GM13976 (cell line): Measurements from ENCODE around the gene TRIM71.

Experiments used
- DNase-seq: peaks from one replicate; pipeline ENCODE4 v3.0.0; 2012; ENCODE audit warnings: low spot score
- CTCF ChIP-seq: IDR thresholded peaks from 2 replicates; pipeline ENCODE4 v1.5.1; 2012; ENCODE audit warnings: borderline replicate concordance, mild to moderate bottlenecking; ENCODE audit not compliant: insufficient read depth; ENCODE audit errors: extremely low read depth, missing control alignments, control extremely low read depth
- in situ Hi-C: fragments of 300-500 bp; cut with MboI; formaldehyde crosslinking; loops from one replicate; pipeline ENCODE4 v1.12.0; 2022; ENCODE audit warnings: low sequenced_read_pairs, mixed read lengths, inconsistent platforms; ENCODE audit not compliant: unreplicated experiment

TRIM71 gene

GRCh38 chr3:32877598-32877997, 59.8 kb downstream of the TRIM71 start:
- DNase-seq, result no peak
- in situ Hi-C loops, result no loop called here
- TF ChIP-seq CTCF, result no peak

DNA sequence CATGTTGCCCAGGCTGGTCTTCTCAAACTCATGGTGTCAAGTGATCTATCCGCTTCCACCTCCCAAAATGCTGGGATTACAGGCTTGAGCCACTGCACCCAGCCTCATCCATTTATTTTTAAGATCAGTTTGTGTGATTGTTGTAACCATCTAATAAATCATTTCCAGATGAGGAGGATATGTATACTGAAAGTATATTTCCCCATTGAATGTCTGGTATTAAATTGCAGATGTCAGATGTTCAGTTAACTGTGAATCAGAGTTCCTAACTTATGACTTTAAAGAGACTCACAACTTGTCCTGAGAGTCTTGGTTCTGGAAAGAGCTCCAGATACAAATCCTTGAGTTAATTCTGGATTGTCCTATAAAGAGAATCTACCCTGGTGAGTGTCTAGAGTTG, 62.4 kb downstream of the TRIM71 start:
- DNase-seq, result no peak
- in situ Hi-C loops, result no loop called here
- TF ChIP-seq CTCF, result no peak

DNA sequence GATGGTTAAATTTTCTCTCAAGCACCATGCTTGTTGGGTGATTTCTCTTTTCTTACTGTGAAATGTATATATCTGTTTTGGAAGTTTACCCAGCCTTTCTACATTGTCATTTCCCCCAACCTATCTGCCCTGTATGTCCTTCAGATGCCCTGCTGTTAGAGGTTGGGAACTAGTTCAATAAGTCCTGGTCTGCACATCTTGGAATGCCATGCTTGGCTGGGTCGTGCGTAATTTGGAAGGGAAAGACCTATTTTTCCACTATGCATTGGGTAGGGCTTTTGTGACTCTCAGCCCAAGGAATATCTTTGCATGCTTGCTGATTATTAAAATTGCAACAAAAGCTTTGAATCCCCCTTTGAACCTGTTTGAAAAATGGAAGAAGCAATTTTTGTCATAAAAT, 63.8 kb downstream of the TRIM71 start:
- DNase-seq, result no peak
- TF ChIP-seq CTCF, result no peak
- in situ Hi-C loops, result no loop called here

GRCh38 chr3:32882189-32882588, 64.4 kb downstream of the TRIM71 start:
- in situ Hi-C loops, result no loop called here
- DNase-seq, result no peak
- TF ChIP-seq CTCF, result no peak

- in situ Hi-C loops, result no loop called here
- DNase-seq, result no peak
- TF ChIP-seq CTCF, result no peak
Measured at GRCh38 chr3:32882603-32883025, 64.8 kb downstream of the TRIM71 start.

- TF ChIP-seq CTCF, result no peak
- in situ Hi-C loops, result no loop called here
- DNase-seq, result no peak
Measured at GRCh38 chr3:32883817-32884216, 66.0 kb downstream of the TRIM71 start.

DNA sequence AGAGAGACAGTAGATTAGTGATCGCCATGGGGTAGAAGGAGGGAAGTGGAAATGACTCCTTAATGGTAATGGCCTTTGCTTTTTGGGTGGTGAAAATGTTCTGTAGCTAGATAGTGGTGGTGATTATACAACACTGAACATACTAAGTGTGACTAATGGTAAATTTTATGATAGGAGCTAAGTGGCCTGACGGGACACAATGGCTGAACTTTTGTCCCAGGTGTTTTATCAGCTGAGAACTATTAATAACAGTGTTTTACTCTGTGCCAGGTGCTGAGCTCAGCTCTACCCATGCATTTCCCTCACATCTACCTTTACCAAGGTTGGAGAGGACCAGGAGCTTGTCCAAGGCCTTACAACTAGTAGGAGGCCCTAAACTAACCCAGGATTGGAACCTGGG, 66.8 kb downstream of the TRIM71 start:
- TF ChIP-seq CTCF, result no peak
- in situ Hi-C loops, result no loop called here
- no peak for DNase-seq
